GM18499 (cell line): ENCODE data around the gene NR2F6.
A peak's percentile ranks its signal among the peaks of the same experiment; 100 is the strongest.
"Not testable (repeated sequence)": the region's sequence is repeated elsewhere in the genome, so short reads cannot be mapped to it uniquely, and the experiment has no call there.

ENCODE experiments used
- ATAC-seq: cut with Tn5 transposase; IDR thresholded peaks from one replicate; pipeline ENCODE4 v1.9.1; 2021; ENCODE audit warnings: moderate number of reproducible peaks; ENCODE audit not compliant: insufficient read depth, unreplicated experiment

NR2F6 gene

GRCh38 chr19:17245535-17245984, at the start of gene NR2F6:
NR2F6 (minus strand) TSS chr19:17245919; CDS start chr19:17245220, 699 bp downstream.
- ATAC-seq = no peak

- no peak for ATAC-seq
These were observed 48.6 kb upstream of the NR2F6 start for GRCh38 chr19:17294051-17294891.

GRCh38 chr19:17293605-17294004, 47.9 kb upstream of the NR2F6 start:
- ATAC-seq = no peak

- ATAC-seq = no peak
These were observed 46.8 kb upstream of the NR2F6 start for GRCh38 chr19:17292301-17293074.

GRCh38 chr19:17289489-17289888, 43.8 kb upstream of the NR2F6 start:
- no peak for ATAC-seq

DNA sequence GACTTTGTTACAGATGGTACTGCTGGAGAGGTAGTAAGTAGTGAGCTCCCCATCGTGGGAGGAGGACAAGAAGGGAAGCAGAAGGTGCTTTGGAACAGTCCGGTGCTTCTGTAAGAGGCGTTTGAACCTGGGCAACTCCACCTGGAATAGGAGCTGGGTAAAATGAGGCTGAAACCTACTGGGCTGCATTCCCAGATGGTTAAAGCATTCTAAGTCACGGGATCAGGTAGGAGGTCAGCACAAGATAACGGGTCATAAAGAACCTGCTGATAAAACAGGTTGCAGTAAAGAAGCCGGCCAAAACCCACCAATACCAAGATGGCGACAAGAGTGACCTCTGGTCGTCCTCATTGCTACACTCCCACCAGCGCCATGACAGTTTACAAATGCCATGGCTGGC, 41.0 kb upstream of the NR2F6 start:
- ATAC-seq = no peak

- ATAC-seq = no peak
These were observed 40.5 kb upstream of the NR2F6 start for GRCh38 chr19:17286263-17286662.

DNA sequence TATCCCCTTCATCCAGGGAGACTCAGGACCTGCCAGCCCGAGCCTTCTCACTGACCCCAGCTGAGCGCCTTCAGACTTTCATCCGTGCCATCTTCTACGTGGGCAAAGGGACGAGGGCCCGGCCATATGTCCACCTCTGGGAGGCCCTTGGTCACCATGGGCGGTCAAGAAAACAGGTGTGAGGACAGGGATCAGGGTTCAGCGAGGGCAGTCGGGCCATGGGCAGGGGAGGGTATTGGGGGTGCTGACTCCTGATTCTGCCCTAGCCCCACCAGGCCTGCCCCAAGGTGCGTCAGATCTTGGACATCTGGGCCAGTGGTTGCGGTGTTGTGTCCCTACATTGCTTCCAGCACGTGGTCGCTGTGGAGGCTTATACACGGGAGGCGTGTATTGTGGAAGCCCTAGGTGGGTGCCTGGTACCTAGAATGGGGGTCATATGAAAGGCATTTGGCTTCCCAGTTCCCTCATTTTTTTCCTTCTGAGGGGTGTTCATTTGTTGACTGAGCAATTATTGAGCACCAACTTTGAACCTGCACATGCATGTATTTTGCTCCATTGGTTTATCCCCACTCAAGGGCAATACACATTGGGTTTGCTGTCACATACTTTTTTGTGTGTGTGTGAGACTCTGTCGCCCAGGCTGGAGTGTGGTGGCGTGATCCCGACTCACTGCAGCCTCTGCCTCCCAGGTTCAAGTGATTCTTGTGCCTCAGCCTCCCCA, 39.9 kb upstream of the NR2F6 start:
- no peak for ATAC-seq

DNA sequence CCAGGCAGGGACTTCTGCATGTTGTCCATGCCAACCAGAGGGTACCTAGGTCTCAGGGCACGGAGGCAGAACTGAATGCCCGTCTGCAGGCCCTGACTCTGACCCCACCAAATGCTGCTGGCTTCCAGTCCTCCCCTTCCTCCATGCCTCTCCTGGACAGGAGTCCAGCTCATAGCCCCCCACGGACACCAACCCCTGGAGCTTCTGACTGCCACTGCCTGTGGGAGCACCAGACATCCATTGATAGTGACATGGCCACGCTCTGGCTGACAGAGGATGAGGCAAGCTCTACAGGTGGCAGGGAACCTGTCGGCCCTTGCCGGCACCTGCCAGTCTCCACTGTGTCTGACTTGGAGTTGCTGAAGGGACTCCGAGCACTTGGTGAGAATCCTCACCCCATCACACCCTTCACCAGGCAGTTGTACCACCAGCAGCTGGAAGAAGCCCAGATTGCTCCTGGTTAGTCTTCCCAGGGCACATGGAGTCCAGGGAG, 37.8 kb upstream of the NR2F6 start:
- ATAC-seq = no peak

DNA sequence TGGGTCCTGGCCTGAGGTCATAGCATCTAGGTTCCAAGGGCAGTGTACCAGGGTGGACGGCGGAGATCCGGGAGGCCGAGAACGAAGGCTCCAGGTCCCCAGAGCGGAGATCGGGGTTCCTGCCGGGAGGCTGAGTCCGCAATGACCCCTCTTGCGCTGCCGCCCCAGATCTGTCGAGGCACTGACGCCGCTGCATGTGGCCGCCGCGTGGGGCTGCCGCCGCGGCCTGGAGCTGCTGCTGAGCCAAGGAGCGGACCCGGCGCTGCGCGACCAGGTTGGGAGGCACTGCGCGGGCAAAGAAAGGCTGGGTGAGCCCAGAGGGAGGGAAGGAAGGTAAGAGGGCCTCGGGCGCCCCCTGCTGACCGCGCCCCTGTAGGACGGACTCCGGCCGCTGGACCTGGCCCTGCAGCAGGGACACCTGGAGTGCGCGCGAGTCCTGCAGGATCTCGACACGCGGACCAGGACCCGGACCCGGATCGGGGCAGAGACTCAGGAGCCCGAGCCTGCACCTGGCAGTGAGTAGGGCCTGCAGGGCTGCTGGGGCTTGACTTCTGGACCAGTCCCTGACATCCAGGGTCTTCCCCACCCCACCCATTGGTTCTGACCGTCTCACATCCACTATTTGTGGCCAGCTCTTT, 36.9 kb upstream of the NR2F6 start:
- no peak for ATAC-seq

DNA sequence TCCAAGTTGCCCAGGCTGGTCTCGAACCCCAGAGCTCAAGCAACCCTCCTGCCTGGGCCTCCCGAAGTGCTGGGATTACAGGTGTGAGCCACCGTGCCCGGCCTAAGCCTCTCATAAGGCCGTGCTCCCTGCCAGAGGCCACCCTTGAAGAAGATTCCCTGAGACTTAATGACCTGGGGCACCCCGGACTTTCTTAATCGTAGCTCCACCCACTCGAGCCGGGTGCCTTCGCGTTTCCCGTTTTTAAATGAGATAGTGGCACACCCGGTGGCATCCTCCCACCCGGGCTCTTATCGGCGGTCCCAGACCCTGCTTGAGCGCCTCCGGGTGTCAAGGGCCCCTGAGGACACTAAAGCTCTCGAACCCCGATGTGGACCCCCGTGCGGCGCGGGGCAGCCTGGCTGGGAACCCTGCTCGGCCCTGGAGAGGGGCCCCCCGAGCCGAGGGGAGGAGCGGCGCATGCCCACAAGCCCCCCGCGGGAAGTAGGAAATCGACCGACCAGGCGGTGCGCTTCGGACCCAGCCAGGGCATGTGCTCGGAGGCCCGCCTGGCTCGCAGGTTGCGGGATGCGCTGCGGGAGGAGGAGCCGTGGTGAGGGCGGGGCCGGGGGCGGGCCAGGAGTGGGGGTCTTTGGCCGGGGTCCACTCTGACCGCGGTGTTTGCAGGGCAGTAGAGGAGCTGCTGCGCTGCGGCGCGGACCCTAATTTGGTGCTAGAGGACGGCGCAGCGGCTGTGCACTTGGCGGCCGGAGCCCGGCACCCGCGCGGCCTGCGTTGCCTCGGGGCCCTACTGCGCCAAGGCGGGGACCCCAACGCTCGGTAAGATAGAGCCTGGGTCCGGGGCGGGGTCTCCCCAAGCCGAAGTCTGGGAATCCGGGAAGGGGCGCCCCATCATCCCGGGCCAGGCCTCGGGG, 35.9 kb upstream of the NR2F6 start, which contains the start of gene ANKLE1:
Gene ANKLE1 (plus strand): TSS at position 511 of the 914 bp plus-strand sequence. CDS start 20 bp downstream, at position 531.
- no peak for ATAC-seq

DNA sequence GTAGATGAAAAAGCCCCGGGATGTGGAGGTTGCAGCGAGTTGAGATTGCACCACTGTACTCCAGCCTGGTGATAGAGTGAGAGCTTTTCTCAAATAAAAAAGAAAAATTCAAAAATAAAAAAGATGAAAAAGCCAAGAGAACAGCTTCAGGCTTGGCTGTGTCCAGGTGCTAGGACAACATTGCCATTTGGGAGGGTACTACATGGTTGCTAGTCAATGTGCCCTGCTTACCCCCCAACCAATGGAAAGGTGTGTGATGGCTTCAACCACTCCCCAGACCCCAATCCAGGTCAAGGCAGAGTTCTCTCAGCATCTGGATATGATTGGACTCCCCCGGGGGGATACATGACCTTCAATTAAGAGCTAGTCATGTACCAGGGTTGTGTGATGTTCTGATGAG, 33.7 kb upstream of the NR2F6 start:
- no peak for ATAC-seq

- ATAC-seq = no peak
These were observed 29.9 kb upstream of the NR2F6 start for GRCh38 chr19:17275441-17276175.

GRCh38 chr19:17274892-17275291, 29.2 kb upstream of the NR2F6 start:
- ATAC-seq = not testable (repeated sequence)

DNA sequence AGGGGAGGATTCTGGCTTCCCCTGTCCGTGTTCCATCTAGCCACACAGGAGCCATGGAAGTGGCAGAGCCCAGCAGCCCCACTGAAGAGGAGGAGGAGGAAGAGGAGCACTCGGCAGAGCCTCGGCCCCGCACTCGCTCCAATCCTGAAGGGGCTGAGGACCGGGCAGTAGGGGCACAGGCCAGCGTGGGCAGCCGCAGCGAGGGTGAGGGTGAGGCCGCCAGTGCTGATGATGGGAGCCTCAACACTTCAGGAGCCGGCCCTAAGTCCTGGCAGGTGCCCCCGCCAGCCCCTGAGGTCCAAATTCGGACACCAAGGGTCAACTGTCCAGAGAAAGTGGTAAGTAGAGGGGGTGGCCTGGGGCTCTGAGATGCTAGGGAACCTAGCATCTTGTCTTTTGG, 23.0 kb upstream of the NR2F6 start:
- no peak for ATAC-seq

GRCh38 chr19:17266975-17267788, 21.5 kb upstream of the NR2F6 start, which contains the start of gene BABAM1:
BABAM1 (plus strand) TSS chr19:17267443; CDS start chr19:17268807, 1,364 bp downstream.
- ATAC-seq = peak; percentile 82

DNA sequence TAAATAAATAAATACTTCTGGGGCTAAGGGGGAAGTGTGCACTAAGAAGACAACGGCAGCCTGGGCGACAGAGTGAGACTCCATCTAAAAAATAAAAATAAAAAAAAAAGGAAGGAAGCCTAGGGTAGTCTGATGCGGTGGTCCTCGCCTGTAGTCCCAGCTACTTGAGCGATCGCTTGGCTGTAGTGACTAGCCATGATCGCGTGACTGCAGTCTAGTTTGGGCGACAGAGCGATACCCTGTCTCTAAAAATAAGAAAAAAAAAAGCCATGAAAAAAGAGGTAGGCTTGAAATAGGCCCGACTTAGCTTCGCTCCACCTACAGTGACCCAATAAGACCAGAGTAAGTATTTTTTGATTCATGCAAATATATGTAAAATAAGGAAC, 20.9 kb upstream of the NR2F6 start:
- ATAC-seq = no peak
